Uterus (tissue), 4 donors: Measurements from ENCODE around the gene RPS14. TPM values are rescaled to one million over a fixed set of nuclear protein-coding genes. Genes with fewer than 3 reads are reported as not detected.
A peak's percentile ranks its signal among the peaks of the same experiment; 100 is the strongest.
"Not testable (repeated sequence)": the region's sequence is repeated elsewhere in the genome, so short reads cannot be mapped to it uniquely, and the experiment has no call there.

Source experiments
- DNase-seq, 2 donors: peaks; one replicate each; pipeline ENCODE4 v3.0.0-alpha.2; 2019 to 2020
- H3K27ac ChIP-seq, 2 donors: fragments of 200-600 bp; sonication (generic); 1 replicate in 1 of 2; 2 replicates in 1 of 2; pipeline ENCODE4 v1.5.1; 2016 to 2018
- H3K27me3 ChIP-seq, 2 donors: fragments of 200-600 bp; sonication (generic); one replicate each; pipeline ENCODE4 v1.5.1; 2018 to 2019; ENCODE audit warnings: control low read depth in 1 of 2
- H3K36me3 ChIP-seq, 2 donors: fragments of 200-600 bp; sonication (generic); one replicate each; pipeline ENCODE4 v1.5.1; 2019; ENCODE audit warnings: control low read depth in 1 of 2
- H3K4me1 ChIP-seq, 2 donors: fragments of 200-600 bp; sonication (generic); one replicate each; pipeline ENCODE4 v1.5.1; 2018 to 2019; ENCODE audit warnings: control low read depth in 1 of 2
- H3K4me3 ChIP-seq, 2 donors: fragments of 200-600 bp; sonication (generic); 1 replicate in 1 of 2; 2 replicates in 1 of 2; pipeline ENCODE4 v1.5.1; 2018 to 2019; ENCODE audit warnings: mild to moderate bottlenecking in 1 of 2
- H3K9me3 ChIP-seq, 2 donors: fragments of 200-600 bp; sonication (generic); one replicate each; pipeline ENCODE4 v1.5.1; 2019; ENCODE audit warnings: control low read depth in 1 of 2
- CTCF ChIP-seq, 4 experiments: fragments of 200-600 bp in 2 of 4; fragments of 450-650 bp in 2 of 4; sonication (generic) in 2 of 4; IDR thresholded peaks; one replicate each; pipeline ENCODE4 v1.5.1; 2016 to 2019; ENCODE audit warnings: antibody characterized with exemption in 4 of 4, mild to moderate bottlenecking in 2 of 4, moderate library complexity in 1 of 4
- POLR2A ChIP-seq, 2 donors: fragments of 450-650 bp; IDR thresholded peaks; one replicate each; pipeline ENCODE4 v1.6.1; 2016; ENCODE audit warnings: antibody characterized with exemption in 2 of 2, mild to moderate bottlenecking in 1 of 2, moderate library complexity in 1 of 2
- intact Hi-C: fragments of 100-400 bp; cut with DNase I; formaldehyde crosslinking; loops from one replicate; pipeline ENCODE4 v1.15.1; 2023; ENCODE audit warnings: low total_unique reads
- total RNA-seq, 4 donors: library from RNA; depleted of rRNA in 3 of 4; stranded (reverse); fragments of >200 nt in 3 of 4; gene quantifications; one replicate each; pipeline versions ENCODE4 v1.1.0 to v1.2.4, GENCODE V29; 2014 to 2023
- donor health status: DM: yes; HTN: yes; CAD: no.

RPS14 gene
- total RNA-seq, 4 donors from 2014 or later, result 2,445 to 12,361 (median 6,046) TPM

- H3K36me3 ChIP-seq, result no peaks in the 10 kb centered on the region
- peak overlapping the region in 1 of 2 donors; percentile 46 for H3K27ac ChIP-seq
- DNase-seq, result peak; percentile 75 to 86
- H3K9me3 ChIP-seq, result no peaks in the 10 kb centered on the region
- peaks cover 0 to 7% of the 10 kb centered on the region in 2 donors for H3K4me1 ChIP-seq
- intact Hi-C loops, result no loop called here
- no peak for TF ChIP-seq POLR2A (IDR thresholded peaks at IDR 0.05)
- TF ChIP-seq CTCF (IDR thresholded peaks at IDR 0.05), result peak; percentile 89 to 94 (median 90)
- H3K4me3 ChIP-seq, result peak overlapping the region in 1 of 2 donors; percentile 22
- no peaks in the 10 kb centered on the region for H3K27me3 ChIP-seq
These were observed 9.4 kb upstream of the RPS14 start for GRCh38 chr5:150458802-150459557.

GRCh38 chr5:150457562-150458240 is 8.2 kb upstream of the RPS14 start:
- Histone ChIP-seq H3K27ac (no peak overlapping the region), H3K36me3 (no peaks in the 10 kb centered on the region), H3K4me3 (no peak overlapping the region), H3K9me3 (no peaks in the 10 kb centered on the region), H3K4me1 (peaks cover 0 to 7% of the 10 kb centered on the region in 2 donors), H3K27me3 (no peaks in the 10 kb centered on the region)
- DNase-seq, result no peak
- intact Hi-C loops, result no loop called here
- TF ChIP-seq POLR2A (IDR thresholded peaks at IDR 0.05), result no peak
- TF ChIP-seq CTCF (IDR thresholded peaks at IDR 0.05), result no peak

- peaks cover 0 to 7% of the 10 kb centered on the region in 2 donors for H3K4me1 ChIP-seq
- no peak overlapping the region for H3K4me3 ChIP-seq
- intact Hi-C loops, result no loop called here
- no peaks in the 10 kb centered on the region for H3K36me3 ChIP-seq
- TF ChIP-seq CTCF (IDR thresholded peaks at IDR 0.05), result no peak
- TF ChIP-seq POLR2A (IDR thresholded peaks at IDR 0.05), result no peak
- no peaks in the 10 kb centered on the region for H3K27me3 ChIP-seq
- no peaks in the 10 kb centered on the region for H3K9me3 ChIP-seq
- no peak for DNase-seq
- H3K27ac ChIP-seq, result no peak overlapping the region
These were observed 7.6 kb upstream of the RPS14 start for GRCh38 chr5:150457121-150457520.

GRCh38 chr5:150454492-150455229 is 5.1 kb upstream of the RPS14 start:
- intact Hi-C loops, result no loop called here
- no peak for DNase-seq
- Histone ChIP-seq H3K27ac (no peak overlapping the region), H3K9me3 (no peaks in the 10 kb centered on the region), H3K36me3 (no peaks in the 10 kb centered on the region), H3K27me3 (no peaks in the 10 kb centered on the region), H3K4me3 (no peak overlapping the region), H3K4me1 (peaks cover 0 to 7% of the 10 kb centered on the region in 2 donors)
- TF ChIP-seq CTCF (IDR thresholded peaks at IDR 0.05) (no peak), POLR2A (IDR thresholded peaks at IDR 0.05) (no peak)

- H3K9me3 ChIP-seq, H3K4me3 ChIP-seq, H3K27ac ChIP-seq, H3K36me3 ChIP-seq, H3K4me1 ChIP-seq, intact Hi-C loops, H3K27me3 ChIP-seq, DNase-seq: not testable (repeated sequence)
These were observed 4.5 kb upstream of the RPS14 start for GRCh38 chr5:150454027-150454426.
